AG08396 (cell line): Measurements from ENCODE around the gene TCHH.

Experiments used
- DNase-seq: peaks from one replicate; pipeline ENCODE4 v3.0.0; 2012; ENCODE audit warnings: low spot score, mixed read lengths

TCHH gene

GRCh38 chr1:152067150-152067549 lies 48.1 kb downstream of the TCHH start:
- DNase-seq = no peak

DNA sequence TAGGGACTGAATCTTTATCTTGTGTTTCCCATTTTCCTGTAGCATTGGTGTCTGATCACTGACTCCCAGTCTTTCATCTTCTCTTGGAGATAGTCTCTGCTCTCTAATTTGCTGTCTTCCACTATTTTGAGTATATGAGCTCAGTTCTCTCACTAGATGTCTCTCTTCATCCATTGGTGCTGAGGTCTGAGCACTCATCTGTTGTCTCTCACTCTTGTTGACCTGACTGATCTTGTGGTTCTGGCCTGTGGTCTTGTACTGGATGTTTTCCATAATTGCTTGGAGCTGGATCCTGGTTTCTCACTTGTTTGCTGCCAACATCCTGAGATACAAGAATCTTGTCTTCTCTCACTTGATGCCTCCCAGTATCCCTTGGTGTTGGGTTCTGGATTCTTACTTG lies 53.3 kb downstream of the TCHH start:
- no peak for DNase-seq
